BLaER1 treated with 17β-estradiol and CSF1 and Interleukin-3, amounts not matched to agents 10 nM and 100 nM (cell line): ENCODE data around the gene TSPAN18.

Source experiments
- H3K27ac ChIP-seq, 11 experiments: shearing (Covaris generic); formaldehyde crosslinking; 2 replicates each; pipeline ENCODE4 v1.8.1; 2022
- H3K27me3 ChIP-seq, 11 experiments: shearing (Covaris generic); formaldehyde crosslinking; 2 replicates each; pipeline ENCODE4 v1.8.1; 2022
- H3K36me3 ChIP-seq, 11 experiments: shearing (Covaris generic); formaldehyde crosslinking; 2 replicates each; pipeline ENCODE4 v1.8.1; 2022
- H3K4me1 ChIP-seq, 10 experiments: shearing (Covaris generic); formaldehyde crosslinking; 2 replicates each; pipeline ENCODE4 v1.8.1; 2022
- H3K4me2 ChIP-seq, 11 experiments: shearing (Covaris generic); formaldehyde crosslinking; 2 replicates each; pipeline ENCODE4 v1.8.1; 2022
- H3K4me3 ChIP-seq, 10 experiments: shearing (Covaris generic); formaldehyde crosslinking; 2 replicates each; pipeline ENCODE4 v1.8.1; 2022
- H3K9ac ChIP-seq, 11 experiments: shearing (Covaris generic); formaldehyde crosslinking; 2 replicates each; pipeline ENCODE4 v1.8.1; 2022
- H3K9me3 ChIP-seq, 11 experiments: shearing (Covaris generic); formaldehyde crosslinking; replicated peaks in 1 of 11; 2 replicates each; pipeline ENCODE4 v1.8.1; 2022
- H4K20me1 ChIP-seq, 11 experiments: shearing (Covaris generic); formaldehyde crosslinking; 2 replicates each; pipeline ENCODE4 v1.8.1; 2022
- Cebpa-rat ChIP-seq, 11 experiments: shearing (Covaris generic); IDR thresholded peaks; 2 replicates each; pipeline ENCODE4 v1.8.1; 2022

The TSPAN18 gene

DNA sequence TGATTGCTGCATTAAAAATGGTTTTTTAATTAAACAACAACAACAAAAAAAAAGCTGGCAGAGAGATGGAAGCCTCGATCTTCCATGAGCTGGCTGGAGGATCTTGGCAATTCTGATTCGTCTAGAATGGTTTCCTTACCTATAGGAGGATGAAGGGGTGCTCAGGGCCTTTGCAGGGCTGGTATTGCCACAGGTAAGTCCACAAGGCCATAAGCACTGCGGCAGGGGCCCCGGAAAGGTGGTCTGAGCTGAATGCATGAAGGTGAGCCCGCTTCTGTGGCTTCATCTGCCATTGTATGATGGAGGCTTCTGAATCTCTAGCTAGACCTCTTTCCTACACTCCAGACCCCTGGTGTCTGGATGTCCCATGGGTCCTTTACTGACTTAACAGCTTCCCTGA, 101.5 kb downstream of the TSPAN18 start:
- no peak overlapping the region for H3K27ac ChIP-seq
- peaks cover 8 to 15% (median 12%) of the 10 kb centered on the region in 11 experiments for H3K9me3 ChIP-seq
- TF ChIP-seq Cebpa-rat (IDR thresholded peaks at IDR 0.05): no peak
- H3K4me1 ChIP-seq: peaks cover 0 to 18% (median 7%) of the 10 kb centered on the region in 10 experiments; a peak in 12 of 20 replicates
- H3K4me3 ChIP-seq: no peak overlapping the region
- no peak overlapping the region for H3K9ac ChIP-seq
- no peaks in the 10 kb centered on the region; a peak in 1 of 22 replicates for H4K20me1 ChIP-seq
- H3K36me3 ChIP-seq: no peaks in the 10 kb centered on the region
- no peak overlapping the region for H3K4me2 ChIP-seq
- H3K27me3 ChIP-seq: no peaks in the 10 kb centered on the region

DNA sequence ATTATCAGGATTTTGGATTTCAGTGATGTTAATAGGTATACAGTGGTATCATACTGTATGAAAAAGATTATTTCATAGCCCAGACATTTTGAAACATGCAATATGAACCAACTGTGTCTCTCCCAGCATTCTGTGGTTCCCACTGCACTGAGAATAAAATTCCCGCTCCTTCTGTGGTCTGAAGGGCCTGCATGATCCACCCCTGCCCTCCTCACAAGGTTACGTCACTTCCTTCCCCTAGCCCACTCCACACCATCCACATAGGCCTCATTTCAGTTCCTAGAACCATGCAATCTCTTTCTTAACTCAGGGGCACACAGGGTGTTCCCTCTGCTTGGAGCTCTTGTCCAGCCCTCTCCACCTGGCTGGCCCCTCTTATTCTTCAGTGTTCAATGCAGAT, 103.1 kb downstream of the TSPAN18 start:
- H3K4me3 ChIP-seq: no peak overlapping the region
- no peak for TF ChIP-seq Cebpa-rat (IDR thresholded peaks at IDR 0.05)

DNA sequence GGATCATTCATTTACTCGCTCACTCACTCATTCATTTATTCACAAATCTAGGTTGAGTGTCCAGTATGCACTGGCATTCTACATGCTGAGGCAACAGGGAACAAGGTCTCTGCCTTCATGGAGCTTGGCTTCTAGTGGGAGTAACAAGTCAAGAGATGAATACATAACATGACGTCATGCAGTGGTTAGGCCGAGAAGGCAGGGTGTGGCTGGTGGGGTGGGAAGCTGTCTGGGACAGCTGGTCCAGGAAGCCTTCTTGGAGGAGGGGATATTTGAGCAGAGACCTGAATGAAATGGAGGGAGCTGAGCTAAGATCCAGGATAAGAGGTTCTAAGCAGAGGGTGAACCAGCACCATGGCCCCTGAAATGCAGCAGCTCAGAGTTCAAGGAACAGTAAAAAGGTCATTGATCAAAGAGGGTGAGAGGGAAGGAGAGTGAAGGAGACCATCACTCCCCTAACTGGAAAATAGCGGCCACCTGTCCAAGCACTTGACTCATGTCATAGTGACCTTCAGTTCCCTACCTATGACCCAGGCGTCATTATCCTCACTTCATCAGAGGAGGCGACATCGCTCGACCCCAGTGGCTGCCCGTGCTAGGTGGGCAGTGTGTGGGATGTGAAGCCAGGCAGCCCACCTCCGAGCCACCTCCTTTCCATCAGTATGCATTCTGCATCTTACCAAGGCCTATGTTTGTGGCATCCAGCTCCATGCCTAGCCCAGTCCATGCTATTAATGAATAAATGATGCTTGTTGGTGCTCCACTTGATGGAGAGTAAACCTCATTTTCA, 105.0 kb downstream of the TSPAN18 start:
- peak overlapping the region in 1 of 11 experiments; percentile 13; a peak in 1 of 22 replicates for H3K4me2 ChIP-seq
- no peak for TF ChIP-seq Cebpa-rat (IDR thresholded peaks at IDR 0.05)
- no peak overlapping the region for H3K27ac ChIP-seq
- H4K20me1 ChIP-seq: no peaks in the 10 kb centered on the region; a peak in 1 of 22 replicates
- no peaks in the 10 kb centered on the region for H3K27me3 ChIP-seq
- H3K4me3 ChIP-seq: no peak overlapping the region
- peaks cover 6 to 11% (median 9%) of the 10 kb centered on the region in 11 experiments for H3K9me3 ChIP-seq
- H3K9ac ChIP-seq: no peak overlapping the region
- H3K4me1 ChIP-seq: peaks cover 0 to 18% (median 7%) of the 10 kb centered on the region in 10 experiments; a peak in 12 of 20 replicates
- no peaks in the 10 kb centered on the region for H3K36me3 ChIP-seq

More for the DNA sequence above, 103.1 kb downstream of the TSPAN18 start:
- Histone ChIP-seq H3K9ac (no peak overlapping the region), H3K9me3 (no peaks in the 10 kb centered on the region), H3K4me2 (peak overlapping the region in 8 of 11 experiments; percentile 7 to 69 (median 46); a peak in 12 of 22 replicates), H3K27ac (no peak overlapping the region), H4K20me1 (no peaks in the 10 kb centered on the region; a peak in 1 of 22 replicates), H3K36me3 (no peaks in the 10 kb centered on the region), H3K27me3 (no peaks in the 10 kb centered on the region), H3K4me1 (peaks cover 0 to 18% (median 7%) of the 10 kb centered on the region in 10 experiments; a peak in 12 of 20 replicates)

DNA sequence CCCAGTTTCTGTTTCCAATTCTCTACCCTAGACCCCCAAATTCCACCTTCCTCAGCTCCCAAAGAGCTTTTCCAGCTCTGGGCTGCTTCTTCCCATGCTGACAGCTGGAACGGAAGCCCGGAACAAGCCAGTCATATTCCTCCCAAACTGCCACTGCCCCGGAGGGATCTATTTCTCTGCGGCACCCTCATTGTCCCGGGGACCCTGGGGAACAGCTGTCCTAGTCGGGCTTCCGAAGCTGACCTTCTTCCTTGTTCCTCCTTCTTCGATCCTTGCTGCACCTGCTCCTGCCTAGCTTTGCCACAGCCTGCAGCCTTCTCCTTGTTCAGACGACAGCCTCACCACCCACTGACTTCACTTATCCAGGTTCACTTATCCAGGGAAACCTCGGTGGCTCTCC, 105.7 kb downstream of the TSPAN18 start:
- Histone ChIP-seq H3K4me1 (peaks cover 0 to 18% (median 7%) of the 10 kb centered on the region in 10 experiments; a peak in 12 of 20 replicates), H3K36me3 (no peaks in the 10 kb centered on the region), H3K4me3 (no peak overlapping the region), H3K27me3 (no peaks in the 10 kb centered on the region), H3K9ac (no peak overlapping the region), H3K4me2 (no peak overlapping the region), H3K27ac (no peak overlapping the region), H4K20me1 (no peaks in the 10 kb centered on the region; a peak in 1 of 22 replicates), H3K9me3 (peaks cover 12 to 18% (median 15%) of the 10 kb centered on the region in 11 experiments)
- no peak for TF ChIP-seq Cebpa-rat (IDR thresholded peaks at IDR 0.05)

DNA sequence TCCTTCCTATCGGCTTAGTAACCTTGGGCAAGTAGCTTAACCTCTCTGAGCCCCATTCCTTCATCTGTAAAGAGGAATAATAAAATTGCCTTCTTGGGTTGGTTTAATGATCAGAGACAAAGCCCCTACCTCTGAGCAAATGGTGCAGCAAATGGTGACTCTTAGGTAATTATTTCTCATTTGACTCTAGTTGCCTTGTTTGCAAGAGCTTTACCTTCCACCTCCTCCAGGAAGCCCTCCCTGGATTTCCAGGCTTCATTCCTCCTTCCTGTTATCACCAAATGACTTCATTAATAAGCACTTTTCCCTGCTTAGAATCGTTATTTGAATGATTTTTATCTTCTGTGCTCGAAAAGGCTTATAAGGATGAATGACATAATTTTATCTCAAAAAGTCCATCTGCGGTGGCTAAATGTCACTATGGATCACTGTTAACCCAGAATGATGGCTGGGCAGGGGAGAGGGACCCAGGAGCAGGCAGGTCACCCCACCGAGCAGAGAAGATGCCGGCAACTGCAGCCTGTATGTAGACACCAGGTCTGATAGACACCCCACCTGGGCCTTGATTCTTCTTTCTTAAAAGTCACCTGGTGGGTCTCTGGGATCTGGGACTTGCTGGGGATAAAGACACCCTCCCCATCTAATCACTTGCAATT, 106.6 kb downstream of the TSPAN18 start:
- no peaks in the 10 kb centered on the region for H3K36me3 ChIP-seq
- no peak for TF ChIP-seq Cebpa-rat (IDR thresholded peaks at IDR 0.05)
- no peak overlapping the region for H3K4me2 ChIP-seq
- peaks cover 12 to 26% (median 23%) of the 10 kb centered on the region in 11 experiments for H3K9me3 ChIP-seq
- no peak overlapping the region for H3K27ac ChIP-seq
- H4K20me1 ChIP-seq: no peaks in the 10 kb centered on the region; a peak in 1 of 22 replicates
- H3K4me1 ChIP-seq: peaks cover 0 to 18% (median 7%) of the 10 kb centered on the region in 10 experiments; a peak in 12 of 20 replicates
- no peak overlapping the region for H3K4me3 ChIP-seq
- no peaks in the 10 kb centered on the region for H3K27me3 ChIP-seq
- no peak overlapping the region for H3K9ac ChIP-seq

DNA sequence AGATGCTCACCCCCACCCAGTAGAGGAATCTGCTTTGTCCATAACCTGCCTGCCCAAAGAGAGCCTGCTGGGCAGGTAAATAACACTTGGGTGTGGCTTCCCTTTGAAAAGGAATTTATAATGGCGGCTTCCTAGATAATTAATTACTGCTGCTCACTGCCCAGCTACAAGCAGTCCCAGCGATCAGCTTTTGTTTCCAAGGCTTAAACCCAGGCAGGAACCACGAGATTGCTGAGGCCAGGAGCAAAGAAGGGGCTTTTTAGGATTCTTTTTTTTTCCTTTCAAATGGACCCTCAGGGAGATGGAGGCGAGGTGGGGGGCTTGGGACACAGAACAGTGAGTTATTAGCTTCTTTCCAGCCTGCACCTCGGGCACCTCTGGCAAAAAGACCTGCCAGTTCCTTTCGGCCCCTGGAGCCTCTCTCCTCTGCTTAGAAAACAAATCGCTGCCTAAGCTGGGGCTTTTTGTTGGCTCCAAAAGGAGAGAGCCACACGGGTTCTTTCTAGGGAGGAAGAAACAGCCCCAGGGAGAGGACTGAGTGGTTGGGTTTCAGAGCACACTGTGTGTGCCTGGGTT, 107.2 kb downstream of the TSPAN18 start:
- no peak overlapping the region for H3K4me3 ChIP-seq
- H3K27me3 ChIP-seq: no peaks in the 10 kb centered on the region
- H3K9me3 ChIP-seq: peaks cover 12 to 31% (median 26%) of the 10 kb centered on the region in 11 experiments
- peaks cover 0 to 18% (median 7%) of the 10 kb centered on the region in 10 experiments; a peak in 12 of 20 replicates for H3K4me1 ChIP-seq
- H3K4me2 ChIP-seq: no peak overlapping the region
- H3K9ac ChIP-seq: no peak overlapping the region
- no peak overlapping the region for H3K27ac ChIP-seq
- no peaks in the 10 kb centered on the region; a peak in 1 of 22 replicates for H4K20me1 ChIP-seq
- no peaks in the 10 kb centered on the region for H3K36me3 ChIP-seq
- TF ChIP-seq Cebpa-rat (IDR thresholded peaks at IDR 0.05): no peak

DNA sequence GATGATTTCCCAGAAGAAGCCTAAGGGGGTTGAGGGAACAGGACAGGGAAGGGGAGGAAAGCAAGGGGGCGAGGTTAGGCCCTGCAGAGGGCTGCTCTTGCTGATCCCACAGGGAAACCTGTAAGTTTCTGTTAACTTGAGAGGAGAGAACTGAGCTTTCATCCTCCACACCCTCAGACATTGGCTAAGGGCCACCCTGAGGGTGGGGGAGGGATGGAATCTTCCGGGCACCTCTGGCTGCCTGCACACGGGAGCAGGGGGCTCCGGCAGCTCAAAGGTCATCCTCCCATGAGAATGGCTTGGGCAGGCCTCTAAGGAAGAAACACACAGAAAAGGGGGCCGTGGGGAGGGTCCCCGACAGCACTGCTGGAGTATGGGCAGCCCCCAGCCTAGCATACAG, 108.1 kb downstream of the TSPAN18 start:
- H3K9me3 ChIP-seq: peaks cover 12 to 32% (median 26%) of the 10 kb centered on the region in 11 experiments
- H3K9ac ChIP-seq: no peak overlapping the region
- H3K4me1 ChIP-seq: peaks cover 0 to 13% (median 6%) of the 10 kb centered on the region in 10 experiments; a peak in 12 of 20 replicates
- H4K20me1 ChIP-seq: no peaks in the 10 kb centered on the region; a peak in 1 of 22 replicates
- H3K4me2 ChIP-seq: no peak overlapping the region
- 0 out of 22 replicates have a peak, but pooled peaks cover 0 to 3% (median 0%) of the 10 kb centered on the region in 11 experiments for H3K27me3 ChIP-seq
- no peak overlapping the region for H3K27ac ChIP-seq
- no peaks in the 10 kb centered on the region for H3K36me3 ChIP-seq
- no peak overlapping the region for H3K4me3 ChIP-seq
- no peak for TF ChIP-seq Cebpa-rat (IDR thresholded peaks at IDR 0.05)

DNA sequence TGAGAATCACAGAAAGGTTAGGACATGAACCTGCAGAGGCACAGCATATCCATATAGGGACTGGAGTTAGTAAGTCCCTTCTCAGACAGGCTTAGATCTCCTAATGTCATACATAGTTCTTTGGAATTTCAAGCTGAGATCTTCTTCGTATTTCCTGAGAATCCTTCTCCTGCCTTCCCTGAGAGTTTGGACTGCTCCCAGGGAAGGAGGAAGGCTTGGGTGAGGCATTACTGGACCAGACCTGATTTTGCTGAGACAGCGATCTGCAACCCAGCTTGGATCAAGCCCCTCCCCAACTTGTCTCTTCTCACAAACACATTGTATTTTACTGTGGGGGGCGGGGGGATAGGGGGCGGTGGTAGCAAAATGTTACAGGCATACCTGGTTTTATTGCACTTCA, 108.5 kb downstream of the TSPAN18 start:
- H3K27me3 ChIP-seq: 0 out of 22 replicates have a peak, but pooled peaks cover 0 to 3% (median 0%) of the 10 kb centered on the region in 11 experiments
- no peaks in the 10 kb centered on the region for H3K36me3 ChIP-seq
- peaks cover 0 to 8% (median 2%) of the 10 kb centered on the region in 10 experiments; a peak in 10 of 20 replicates for H3K4me1 ChIP-seq
- H3K27ac ChIP-seq: no peak overlapping the region
- H3K9ac ChIP-seq: no peak overlapping the region
- no peak for TF ChIP-seq Cebpa-rat (IDR thresholded peaks at IDR 0.05)
- H3K9me3 ChIP-seq: peaks cover 12 to 32% (median 26%) of the 10 kb centered on the region in 11 experiments
- no peak overlapping the region for H3K4me2 ChIP-seq
- H4K20me1 ChIP-seq: no peaks in the 10 kb centered on the region; a peak in 1 of 22 replicates
- H3K4me3 ChIP-seq: no peak overlapping the region

DNA sequence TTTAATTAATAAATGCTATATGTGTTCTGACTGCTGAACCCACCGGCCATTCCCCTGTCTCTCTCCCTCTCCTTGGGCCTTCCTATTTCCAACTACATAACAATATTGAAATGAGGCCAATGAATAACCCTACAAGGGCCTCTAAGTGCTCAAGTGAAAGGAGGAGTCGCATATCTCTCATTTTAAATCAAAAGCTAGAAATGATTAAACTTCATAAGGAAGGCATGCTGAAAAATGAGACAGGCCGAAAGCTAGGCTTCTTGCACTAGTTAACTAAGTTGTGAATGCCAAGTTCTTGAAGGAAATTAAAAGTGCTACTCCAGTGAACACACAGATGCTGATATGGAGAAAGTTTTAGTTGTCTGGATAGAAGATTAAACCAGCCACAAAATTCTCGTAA, 109.2 kb downstream of the TSPAN18 start:
- Histone ChIP-seq H3K4me1 (peaks cover 0 to 9% (median 4%) of the 10 kb centered on the region in 10 experiments; a peak in 3 of 20 replicates), H3K9me3 (peaks cover 12 to 32% (median 26%) of the 10 kb centered on the region in 11 experiments), H3K27me3 (0 out of 22 replicates have a peak, but pooled peaks cover 0 to 3% (median 0%) of the 10 kb centered on the region in 11 experiments), H3K4me2 (no peak overlapping the region), H3K36me3 (no peaks in the 10 kb centered on the region), H4K20me1 (no peaks in the 10 kb centered on the region; a peak in 1 of 22 replicates), H3K27ac (no peak overlapping the region), H3K9ac (no peak overlapping the region), H3K4me3 (no peak overlapping the region)
- no peak for TF ChIP-seq Cebpa-rat (IDR thresholded peaks at IDR 0.05)
